DND-41 (cell line): ENCODE data around the gene CDKN2D.

ENCODE experiments used
- CTCF ChIP-seq: IDR thresholded peaks from 2 replicates; pipeline ENCODE4 v1.5.1; 2012; ENCODE audit warnings: borderline replicate concordance, low read length, moderate library complexity, mild to moderate bottlenecking; ENCODE audit not compliant: poor library complexity, severe bottlenecking; ENCODE audit errors: extremely low read depth
- EZH2 ChIP-seq: IDR thresholded peaks from 3 replicates; pipeline ENCODE4 v1.6.1; 2012; ENCODE audit warnings: borderline replicate concordance, low read depth, mild to moderate bottlenecking, moderate library complexity, low read length, inconsistent platforms; ENCODE audit not compliant: severe bottlenecking

GRCh38 chr19:10548746-10549276 lies 20.0 kb downstream of the CDKN2D start:
- no peak for TF ChIP-seq CTCF
- no peak for TF ChIP-seq EZH2
